RWPE2 (cell line): ENCODE measurements around the gene ZFP57.

Experiments used
- ATAC-seq: fragments of 200-7000 bp; cut with Tn5 transposase; 3 replicates; pipeline ENCODE4 v1.9.1; 2021; ENCODE audit warnings: low read depth
- DNase-seq: peaks from one replicate; pipeline ENCODE4 v3.0.0-alpha.2; 2020; ENCODE audit warnings: low spot score
- H3K27ac ChIP-seq: fragments of 450-650 bp; 2 replicates; pipeline ENCODE4 v1.5.1; 2017; ENCODE audit warnings: mild to moderate bottlenecking; ENCODE audit not compliant: poor library complexity, severe bottlenecking
- H3K27me3 ChIP-seq: fragments of 250-450 bp; sonication (Bioruptor Pico); 2 replicates; pipeline ENCODE4 v1.5.1; 2021; ENCODE audit warnings: mild to moderate bottlenecking, moderate library complexity; ENCODE audit not compliant: insufficient read depth, poor library complexity, severe bottlenecking
- H3K36me3 ChIP-seq: fragments of 250-450 bp; sonication (Bioruptor Pico); 2 replicates; pipeline ENCODE4 v1.5.1; 2020; ENCODE audit warnings: low read depth, mild to moderate bottlenecking, moderate library complexity
- H3K4me1 ChIP-seq: fragments of 250-450 bp; sonication (Bioruptor Pico); 2 replicates; pipeline ENCODE4 v1.5.1; 2021; ENCODE audit warnings: mild to moderate bottlenecking, moderate library complexity; ENCODE audit not compliant: insufficient read depth, poor library complexity, severe bottlenecking
- H3K4me3 ChIP-seq: fragments of 250-450 bp; sonication (Bioruptor Pico); 2 replicates; pipeline ENCODE4 v1.5.1; 2021; ENCODE audit warnings: mild to moderate bottlenecking, moderate library complexity; ENCODE audit not compliant: severe bottlenecking
- H3K9me3 ChIP-seq: fragments of 250-450 bp; sonication (Bioruptor Pico); 2 replicates; pipeline ENCODE4 v1.5.1; 2021; ENCODE audit warnings: mild to moderate bottlenecking, moderate library complexity; ENCODE audit not compliant: severe bottlenecking
- CTCF ChIP-seq: fragments of 450-650 bp; IDR thresholded peaks from one replicate; pipeline ENCODE4 v1.5.1; 2017; ENCODE audit warnings: mild to moderate bottlenecking, moderate library complexity; ENCODE audit not compliant: poor library complexity, severe bottlenecking

Gene ZFP57

GRCh38 chr6:29696147-29697125, 15.5 kb upstream of the ZFP57 start:
- TF ChIP-seq CTCF, result peak; percentile 78
- Histone ChIP-seq H3K36me3 (no peaks in the 10 kb centered on the region), H3K9me3 (peaks cover 4% of the 10 kb centered on the region), H3K4me3 (no peak overlapping the region), H3K4me1 (no peaks in the 10 kb centered on the region), H3K27me3 (no peaks in the 10 kb centered on the region), H3K27ac (no peak overlapping the region)
- no peak for DNase-seq
- ATAC-seq, result peak; percentile 64; the same call in 2 of the 3 replicates

- no peak for DNase-seq
- TF ChIP-seq CTCF, result no peak
- Histone ChIP-seq H3K36me3 (no peaks in the 10 kb centered on the region), H3K27ac (no peak overlapping the region), H3K4me1 (no peaks in the 10 kb centered on the region), H3K9me3 (peaks cover 4% of the 10 kb centered on the region), H3K4me3 (no peak overlapping the region), H3K27me3 (no peaks in the 10 kb centered on the region)
- no peak for ATAC-seq
These were observed 13.7 kb upstream of the ZFP57 start for GRCh38 chr6:29694637-29695036.

- Histone ChIP-seq H3K36me3 (no peaks in the 10 kb centered on the region), H3K27me3 (no peaks in the 10 kb centered on the region), H3K9me3 (no peaks in the 10 kb centered on the region), H3K27ac (no peak overlapping the region), H3K4me1 (no peaks in the 10 kb centered on the region), H3K4me3 (no peak overlapping the region)
- peak; percentile 54; the same call in 1 of the 3 replicates for ATAC-seq
- DNase-seq, result no peak
- TF ChIP-seq CTCF, result peak; percentile 48
These were observed 4.9 kb upstream of the ZFP57 start for GRCh38 chr6:29685718-29686326.

GRCh38 chr6:29681811-29682210, 859 bp upstream of the ZFP57 start:
- no peak for TF ChIP-seq CTCF
- H3K27ac ChIP-seq, result peak overlapping the region; percentile 95
- H3K4me3 ChIP-seq, result no peak overlapping the region
- no peak for ATAC-seq
- H3K9me3 ChIP-seq, result no peaks in the 10 kb centered on the region
- DNase-seq, result no peak
- peaks cover 32% of the 10 kb centered on the region for H3K4me1 ChIP-seq
- H3K27me3 ChIP-seq, result no peaks in the 10 kb centered on the region
- H3K36me3 ChIP-seq, result peaks cover 13% of the 10 kb centered on the region
